ENCODE data around the gene ST8SIA2.

ST8SIA2 gene

GRCh38 chr15:92399271-92399950 is 5.7 kb downstream of the ST8SIA2 start:
- DNase-seq (ENCODE audit: low read depth): no peak

DNA sequence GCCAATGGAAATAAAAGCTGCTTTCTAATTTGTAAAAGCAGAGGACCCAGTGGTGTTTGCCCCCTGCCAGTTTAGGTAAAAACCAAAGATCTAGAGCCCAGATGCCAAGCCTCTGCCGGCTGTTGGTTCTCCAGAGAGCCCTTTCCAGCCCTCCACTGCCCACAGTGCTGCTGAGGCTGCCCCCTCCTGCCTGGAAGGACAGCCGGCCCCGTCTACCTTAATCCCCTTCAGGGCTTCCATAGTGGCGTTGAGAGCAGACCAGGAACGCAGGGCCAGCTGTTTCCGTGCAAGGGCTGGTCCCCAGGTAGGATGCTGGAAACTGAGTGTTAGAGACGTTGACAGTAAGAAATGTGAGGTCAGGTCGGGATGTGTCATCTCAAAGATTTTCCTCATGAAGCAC is 6.9 kb downstream of the ST8SIA2 start:
- no peak for DNase-seq (ENCODE audit: low read depth)

- no peak for DNase-seq (ENCODE audit: low read depth)
Observed at GRCh38 chr15:92400980-92401787, 7.5 kb downstream of the ST8SIA2 start.

- no peak for DNase-seq (ENCODE audit: low read depth)
Observed at GRCh38 chr15:92402751-92403150, 9.1 kb downstream of the ST8SIA2 start.

DNA sequence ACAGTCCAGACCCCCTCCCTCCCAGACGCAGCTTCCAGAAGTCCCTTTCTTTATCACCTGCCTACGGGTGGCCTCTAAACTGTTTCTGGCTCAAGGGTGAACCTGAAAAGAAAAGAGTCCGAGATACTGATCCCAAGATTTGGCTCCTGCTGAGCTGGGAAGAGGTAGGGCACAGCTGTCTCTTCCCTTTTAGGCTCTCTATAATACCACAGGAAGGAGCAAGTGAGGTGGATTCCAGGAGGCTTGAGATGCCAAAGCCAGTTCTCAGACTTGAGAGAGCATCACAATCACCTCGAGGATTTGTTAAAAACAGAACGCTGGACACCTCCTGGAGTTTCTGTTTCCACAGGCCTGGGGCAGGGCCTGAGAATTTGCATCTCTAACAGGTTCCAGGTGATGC is 12.3 kb downstream of the ST8SIA2 start:
- no peak for DNase-seq (ENCODE audit: low read depth)

DNA sequence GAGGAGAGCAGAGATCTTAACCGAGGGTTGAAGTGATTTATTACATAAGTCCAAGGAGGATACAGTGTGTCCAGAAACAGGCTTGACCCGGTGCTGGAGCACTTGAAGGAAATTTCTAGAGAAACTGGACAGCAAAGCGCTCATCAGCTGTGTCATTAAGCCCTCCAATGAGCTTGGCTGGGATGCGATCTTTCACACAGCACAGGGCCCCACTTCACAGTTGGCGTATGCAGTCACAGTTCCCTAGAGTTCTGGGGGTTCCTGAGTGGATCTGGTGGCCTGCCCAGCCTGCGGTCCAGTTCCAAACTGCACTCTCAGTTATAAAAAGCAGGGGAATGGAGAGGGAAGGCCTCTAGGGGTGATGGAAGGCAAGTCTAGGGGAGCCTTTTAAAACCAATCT is 13.6 kb downstream of the ST8SIA2 start:
- DNase-seq (ENCODE audit: low read depth): no peak

- no peak for DNase-seq (ENCODE audit: low read depth)
Observed at GRCh38 chr15:92407916-92408315, 14.2 kb downstream of the ST8SIA2 start.

DNA sequence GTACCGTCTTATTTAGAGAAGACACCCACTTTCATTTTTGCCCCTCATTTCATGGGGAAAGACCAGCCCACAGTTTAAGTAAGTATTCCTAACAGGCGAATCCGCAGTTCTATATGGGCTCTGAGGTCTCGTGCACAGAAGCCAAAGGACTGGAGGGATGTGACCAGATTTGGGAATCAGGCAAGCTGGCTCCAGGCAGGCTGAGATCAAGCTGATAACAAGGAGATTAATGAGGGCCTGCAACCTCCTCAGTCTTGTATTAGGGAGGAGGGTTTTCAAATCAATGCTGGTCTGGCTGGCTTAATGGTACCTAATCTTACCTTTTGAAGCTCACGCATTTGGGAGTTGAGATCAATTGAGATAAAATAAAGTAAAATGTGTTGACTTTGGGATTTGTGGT is 15.3 kb downstream of the ST8SIA2 start:
- DNase-seq (ENCODE audit: low read depth): no peak

- no peak for DNase-seq (ENCODE audit: low read depth)
Observed at GRCh38 chr15:92409521-92409920, 15.8 kb downstream of the ST8SIA2 start.

DNA sequence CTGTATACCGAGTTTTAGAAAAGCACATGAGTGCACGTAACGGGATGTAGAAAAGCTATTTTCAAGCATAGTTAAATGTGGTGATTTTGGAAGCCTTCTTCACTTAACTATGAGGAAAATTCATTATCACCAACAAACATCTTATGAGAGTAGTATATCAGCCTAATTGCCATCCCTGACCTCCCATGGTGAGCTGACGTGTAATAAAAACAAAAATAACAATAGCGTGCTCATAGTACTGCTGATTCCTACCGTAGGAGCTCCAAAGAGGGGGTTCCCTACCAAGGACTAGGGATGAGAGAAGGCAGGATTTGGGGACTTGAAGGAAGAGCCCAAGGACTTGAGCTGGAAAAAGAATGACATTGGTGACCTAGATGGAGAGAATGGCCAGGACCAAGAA is 16.9 kb downstream of the ST8SIA2 start:
- no peak for DNase-seq (ENCODE audit: low read depth)

DNA sequence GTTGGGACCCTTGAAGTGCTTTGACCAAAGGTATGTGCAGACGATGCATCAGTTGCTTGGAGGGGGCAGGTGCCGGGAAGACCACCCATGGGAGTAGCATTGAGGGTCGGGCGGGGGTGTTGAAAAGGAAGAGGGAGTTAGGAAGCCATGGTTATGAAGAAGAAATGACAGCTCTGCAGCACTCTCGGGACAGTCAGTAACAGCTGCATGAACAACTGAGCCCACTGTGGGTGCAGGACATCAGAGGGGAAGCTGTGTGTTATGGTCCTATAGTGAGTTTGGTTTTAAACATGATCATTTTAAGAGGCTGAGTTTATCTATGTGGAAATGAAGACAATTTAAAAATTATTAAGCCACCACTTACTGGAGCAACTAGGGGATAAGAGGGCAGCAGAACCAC is 17.6 kb downstream of the ST8SIA2 start:
- DNase-seq (ENCODE audit: low read depth): no peak

DNA sequence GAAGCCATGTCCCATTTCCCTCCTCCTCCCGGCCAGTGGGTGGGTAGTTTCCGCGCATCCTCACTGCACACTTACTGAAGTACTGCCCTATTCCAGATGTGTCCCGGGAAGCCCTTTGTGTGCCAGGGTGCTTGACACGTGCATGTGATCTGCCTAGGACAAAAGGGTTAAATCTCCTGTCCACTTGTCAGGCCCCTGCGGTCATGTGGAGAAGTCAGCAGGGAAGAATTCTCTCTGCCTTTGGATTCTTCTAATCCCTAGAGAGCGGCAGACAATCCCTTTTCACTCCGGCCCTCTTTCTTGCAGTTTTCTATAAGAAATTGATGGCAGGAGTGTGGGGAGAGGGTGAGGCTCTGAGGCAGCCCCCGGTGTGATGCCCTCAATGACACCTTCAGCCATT is 19.8 kb downstream of the ST8SIA2 start:
- DNase-seq (ENCODE audit: low read depth): no peak

GRCh38 chr15:92415639-92416297 is 22.1 kb downstream of the ST8SIA2 start:
- DNase-seq (ENCODE audit: low read depth): no peak

- DNase-seq (ENCODE audit: low read depth): no peak
Observed at GRCh38 chr15:92416557-92416956, 22.9 kb downstream of the ST8SIA2 start.

- DNase-seq (ENCODE audit: low read depth): no peak
Observed at GRCh38 chr15:92417716-92418115, 24.0 kb downstream of the ST8SIA2 start.

GRCh38 chr15:92418864-92419263 is 25.2 kb downstream of the ST8SIA2 start:
- no peak for DNase-seq (ENCODE audit: low read depth)

DNA sequence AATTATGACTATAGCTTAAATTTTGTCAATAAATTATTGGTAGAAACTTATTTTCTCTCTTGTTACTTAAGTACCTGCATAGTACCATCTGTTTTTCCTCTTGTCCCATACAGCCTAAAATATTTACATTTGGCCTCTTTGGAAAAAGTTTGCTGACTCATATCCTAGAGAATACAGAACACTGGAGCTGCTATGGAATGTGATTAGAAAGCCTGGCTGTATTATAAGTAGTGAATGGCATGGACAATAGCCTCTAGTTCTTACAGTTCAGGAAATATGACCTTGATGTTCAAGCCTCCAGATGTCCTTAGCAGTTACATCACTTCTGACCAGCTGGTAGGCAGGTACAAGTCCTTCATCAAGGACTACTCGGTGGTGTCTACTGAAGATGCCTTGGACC is 28.3 kb downstream of the ST8SIA2 start:
- DNase-seq (ENCODE audit: low read depth): no peak

GRCh38 chr15:92425578-92426225 is 32.0 kb downstream of the ST8SIA2 start:
- no peak for DNase-seq (ENCODE audit: low read depth)

DNA sequence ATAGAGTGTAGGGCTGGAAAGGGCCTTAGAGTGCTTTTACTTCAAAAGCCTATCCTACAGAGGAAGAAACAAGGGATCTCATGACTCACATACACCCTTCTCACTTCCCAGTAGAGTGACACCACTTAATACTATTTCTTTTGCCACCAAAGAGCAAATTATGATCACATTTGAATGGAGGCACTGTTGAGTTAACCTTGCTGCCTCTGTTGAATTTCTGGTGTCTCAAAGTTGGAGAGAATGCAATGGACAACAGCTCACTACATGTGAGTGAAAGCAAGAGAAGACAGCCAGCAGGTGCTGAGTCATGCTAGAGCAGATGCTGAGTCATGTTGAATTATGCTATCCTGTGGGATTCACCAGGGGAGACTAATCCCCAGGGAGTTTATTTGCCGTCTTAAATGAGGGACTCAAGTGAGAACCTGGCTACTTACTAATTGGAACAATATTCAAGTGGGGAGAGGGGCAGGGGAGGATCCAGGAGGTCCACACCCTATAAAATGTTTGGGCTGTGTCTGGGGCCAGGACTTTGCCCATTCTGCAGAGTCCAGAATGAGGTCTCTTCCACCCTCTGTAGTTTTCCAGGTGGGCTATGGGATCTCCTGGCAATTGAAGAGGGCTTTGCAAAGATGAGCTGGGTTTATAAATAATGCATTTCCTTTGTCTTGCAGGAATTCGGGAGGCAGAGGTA is 35.8 kb downstream of the ST8SIA2 start:
- DNase-seq (ENCODE audit: low read depth): no peak

DNA sequence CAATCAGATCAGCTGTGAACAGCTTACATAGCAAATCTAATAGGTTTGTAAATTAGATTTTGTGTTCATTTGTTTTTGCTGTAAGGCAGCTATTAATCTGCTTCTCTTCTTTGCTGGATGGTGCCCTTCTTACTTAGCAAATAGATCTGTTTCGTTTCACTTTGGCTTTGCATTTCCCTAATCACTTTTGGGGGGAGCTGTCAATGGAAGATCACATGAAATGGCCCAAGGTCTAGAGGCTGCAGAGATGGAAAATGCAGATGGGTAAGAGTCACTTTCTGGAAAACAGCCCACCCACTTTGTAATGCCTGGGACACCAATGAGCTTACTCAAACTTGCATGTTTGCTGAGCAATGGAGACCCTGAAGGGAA is 36.4 kb downstream of the ST8SIA2 start:
- DNase-seq (ENCODE audit: low read depth): no peak

DNA sequence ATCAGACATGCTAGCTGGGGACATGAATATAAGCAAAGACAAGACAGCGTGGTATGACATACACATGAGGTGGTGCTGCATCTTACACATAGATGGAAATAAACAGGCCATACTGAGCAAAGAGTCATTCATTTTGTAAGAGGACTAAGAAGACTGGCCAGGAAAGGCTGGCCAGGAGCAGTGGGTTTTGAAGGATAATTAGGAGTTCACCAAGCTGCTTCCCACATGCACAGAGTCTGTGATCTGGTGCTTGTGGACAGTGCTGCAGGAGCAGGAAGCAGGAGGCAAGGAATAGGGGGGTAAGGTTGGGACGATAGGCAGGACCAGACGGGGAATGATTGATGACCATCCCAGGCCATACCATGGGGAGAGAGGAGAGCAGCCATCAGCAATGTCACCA is 41.5 kb downstream of the ST8SIA2 start:
- no peak for DNase-seq (ENCODE audit: low read depth)

DNA sequence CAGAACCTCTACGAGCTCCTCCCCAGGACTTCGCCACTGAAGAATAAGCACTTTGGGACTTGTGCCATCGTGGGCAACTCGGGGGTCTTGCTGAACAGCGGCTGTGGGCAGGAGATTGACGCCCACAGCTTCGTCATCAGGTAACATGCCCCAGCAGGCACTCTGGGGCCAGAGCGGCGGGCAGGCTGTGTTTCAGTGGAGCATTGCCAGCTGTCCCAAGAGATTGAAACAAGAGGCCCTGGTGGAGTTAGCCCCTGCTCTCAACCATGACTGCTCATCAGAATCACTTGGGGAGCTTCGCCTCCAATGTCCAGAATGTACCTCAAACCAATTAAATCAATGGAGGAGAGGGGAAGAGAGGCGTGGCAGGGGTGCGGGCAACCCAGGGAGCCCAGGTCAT is 44.8 kb downstream of the ST8SIA2 start:
- DNase-seq (ENCODE audit: low read depth): no peak
